Lower leg skin (tissue), 3 donors: Measurements from ENCODE around the gene RANBP9.

Experiments used
- POLR2A ChIP-seq, 2 donors: fragments of 450-650 bp; IDR thresholded peaks; one replicate each; pipeline ENCODE4 v1.6.1; 2016 to 2017; ENCODE audit warnings: antibody characterized with exemption in 2 of 2, mild to moderate bottlenecking in 1 of 2, moderate library complexity in 1 of 2
- TF ChIP-seq, protein P1 (sequence below), 3 donors: fragments of 450-650 bp; IDR thresholded peaks; one replicate each; pipeline ENCODE4 v1.5.1; 2016; ENCODE audit warnings: antibody characterized with exemption in 3 of 3, mild to moderate bottlenecking in 3 of 3, moderate library complexity in 2 of 3

GRCh38 chr6:13712599-13712898 is 914 bp upstream of the RANBP9 start:
- TF ChIP-seq, protein P1, sequence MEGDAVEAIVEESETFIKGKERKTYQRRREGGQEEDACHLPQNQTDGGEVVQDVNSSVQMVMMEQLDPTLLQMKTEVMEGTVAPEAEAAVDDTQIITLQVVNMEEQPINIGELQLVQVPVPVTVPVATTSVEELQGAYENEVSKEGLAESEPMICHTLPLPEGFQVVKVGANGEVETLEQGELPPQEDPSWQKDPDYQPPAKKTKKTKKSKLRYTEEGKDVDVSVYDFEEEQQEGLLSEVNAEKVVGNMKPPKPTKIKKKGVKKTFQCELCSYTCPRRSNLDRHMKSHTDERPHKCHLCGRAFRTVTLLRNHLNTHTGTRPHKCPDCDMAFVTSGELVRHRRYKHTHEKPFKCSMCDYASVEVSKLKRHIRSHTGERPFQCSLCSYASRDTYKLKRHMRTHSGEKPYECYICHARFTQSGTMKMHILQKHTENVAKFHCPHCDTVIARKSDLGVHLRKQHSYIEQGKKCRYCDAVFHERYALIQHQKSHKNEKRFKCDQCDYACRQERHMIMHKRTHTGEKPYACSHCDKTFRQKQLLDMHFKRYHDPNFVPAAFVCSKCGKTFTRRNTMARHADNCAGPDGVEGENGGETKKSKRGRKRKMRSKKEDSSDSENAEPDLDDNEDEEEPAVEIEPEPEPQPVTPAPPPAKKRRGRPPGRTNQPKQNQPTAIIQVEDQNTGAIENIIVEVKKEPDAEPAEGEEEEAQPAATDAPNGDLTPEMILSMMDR (IDR thresholded peaks at IDR 0.05): no peak
- no peak for TF ChIP-seq POLR2A (IDR thresholded peaks at IDR 0.05)
